ENCODE measurements around the gene LRRC75B. TPM values are rescaled to one million over a fixed set of nuclear protein-coding genes. Genes with fewer than 3 reads are reported as not detected.
"Not testable (repeated sequence)": the region's sequence is repeated elsewhere in the genome, so short reads cannot be mapped to it uniquely, and the experiment has no call there.

The LRRC75B gene
- total RNA-seq, 1 experiment from 2014 or later, result 0.86 TPM

DNA sequence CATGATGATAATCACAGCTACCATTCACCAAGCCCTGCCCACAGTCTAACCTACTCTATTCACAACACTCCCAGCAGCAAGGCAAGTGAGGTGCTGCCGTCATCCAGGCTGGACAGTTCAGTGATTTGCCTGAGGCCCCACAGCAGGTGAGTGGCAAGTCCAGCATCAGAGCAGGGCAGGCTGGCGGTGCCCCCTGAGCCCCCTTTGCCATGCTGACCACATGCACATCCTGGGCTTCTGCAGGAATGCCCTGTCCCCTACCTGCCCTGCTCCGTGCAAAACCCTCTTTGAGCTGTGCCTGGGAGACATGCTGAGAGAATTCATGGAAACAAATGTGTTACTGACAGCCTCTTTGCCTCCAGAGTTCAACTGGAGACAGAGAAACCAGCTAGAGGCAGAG is 17.0 kb upstream of the LRRC75B start:
- DNase-seq (ENCODE audit: low spot score); H3K36me3 ChIP-seq (ENCODE audit: insufficient read depth, low read length, poor library complexity, severe bottlenecking); POLR2A ChIA-PET (ENCODE audit: low non-redundant PET); CTCF ChIA-PET; BruUV-seq (replicated peaks); H3K27me3 ChIP-seq (replicated peaks; ENCODE audit: insufficient read depth, low read depth, low read length, poor library complexity); H3K4me3 ChIP-seq (ENCODE audit: low read depth, low read length, poor library complexity, severe bottlenecking); H3K27ac ChIP-seq (ENCODE audit: low read depth, low read length, poor library complexity, severe bottlenecking); H3K4me1 ChIP-seq (ENCODE audit: insufficient read depth, low read length, poor library complexity, severe bottlenecking); intact Hi-C loops (cut with micrococcal nuclease; ENCODE audit: unreplicated experiment); H3K9me3 ChIP-seq (ENCODE audit: low read depth, low read length, poor library complexity, severe bottlenecking): not testable (repeated sequence)

DNA sequence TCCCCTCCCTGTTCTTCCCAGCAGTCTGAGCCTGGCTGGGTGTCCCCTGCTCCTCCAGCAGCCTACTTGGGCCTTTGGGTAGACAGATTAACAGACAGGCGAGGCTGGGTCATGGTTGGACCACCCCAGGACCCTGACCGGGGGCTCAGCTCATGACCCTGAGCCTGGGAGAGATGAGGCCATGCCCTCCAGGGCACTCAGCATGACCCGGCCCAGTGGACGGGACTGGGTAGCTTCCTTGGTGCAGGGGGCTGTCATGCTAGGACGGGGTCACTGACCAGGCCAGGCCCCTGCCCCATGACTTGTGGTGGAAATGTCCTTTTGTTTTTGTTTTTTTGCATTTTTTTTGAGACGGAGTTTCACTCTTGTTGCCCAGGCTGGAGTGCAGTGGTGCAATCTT is 15.5 kb upstream of the LRRC75B start:
- DNase-seq (ENCODE audit: low spot score); intact Hi-C loops (cut with micrococcal nuclease; ENCODE audit: unreplicated experiment); BruUV-seq (replicated peaks); H3K27me3 ChIP-seq (replicated peaks; ENCODE audit: insufficient read depth, low read depth, low read length, poor library complexity); H3K4me3 ChIP-seq (ENCODE audit: low read depth, low read length, poor library complexity, severe bottlenecking); H3K27ac ChIP-seq (ENCODE audit: low read depth, low read length, poor library complexity, severe bottlenecking); CTCF ChIA-PET; H3K4me1 ChIP-seq (ENCODE audit: insufficient read depth, low read length, poor library complexity, severe bottlenecking); POLR2A ChIA-PET (ENCODE audit: low non-redundant PET); H3K36me3 ChIP-seq (ENCODE audit: insufficient read depth, low read length, poor library complexity, severe bottlenecking); H3K9me3 ChIP-seq (ENCODE audit: low read depth, low read length, poor library complexity, severe bottlenecking): not testable (repeated sequence)

DNA sequence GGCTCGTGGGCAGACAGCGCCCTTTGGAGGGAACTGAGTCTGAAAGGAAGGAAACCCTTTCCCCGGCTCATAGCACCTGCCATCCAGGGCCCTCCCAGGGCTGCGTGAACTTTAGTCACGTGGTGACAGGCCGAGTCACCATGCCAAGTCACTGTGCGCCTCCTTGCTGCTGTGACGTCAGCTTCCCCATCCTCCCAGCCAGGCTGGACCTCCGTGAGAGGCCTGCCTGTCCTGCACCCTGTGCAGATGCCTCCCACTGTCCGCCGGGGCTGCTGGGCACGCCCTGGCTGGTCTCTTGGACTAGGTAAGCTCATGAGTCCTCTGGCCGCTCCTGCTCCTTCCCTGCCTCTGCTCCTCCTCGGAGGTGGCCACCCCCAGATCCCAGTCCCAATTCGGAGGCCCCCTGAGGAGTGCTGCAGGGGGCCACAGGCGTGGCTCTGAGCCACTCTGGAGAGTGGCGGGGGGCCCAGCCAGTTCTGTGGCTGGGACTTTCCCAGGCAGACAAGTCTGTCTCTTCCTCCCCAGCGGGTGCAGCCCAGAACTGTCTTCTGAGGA is 14.6 kb upstream of the LRRC75B start:
- H3K36me3 ChIP-seq (ENCODE audit: insufficient read depth, low read length, poor library complexity, severe bottlenecking); POLR2A ChIA-PET (ENCODE audit: low non-redundant PET); intact Hi-C loops (cut with micrococcal nuclease; ENCODE audit: unreplicated experiment); H3K9me3 ChIP-seq (ENCODE audit: low read depth, low read length, poor library complexity, severe bottlenecking); H3K4me1 ChIP-seq (ENCODE audit: insufficient read depth, low read length, poor library complexity, severe bottlenecking); CTCF ChIA-PET; H3K27ac ChIP-seq (ENCODE audit: low read depth, low read length, poor library complexity, severe bottlenecking); H3K4me3 ChIP-seq (ENCODE audit: low read depth, low read length, poor library complexity, severe bottlenecking); BruUV-seq (replicated peaks); DNase-seq (ENCODE audit: low spot score); H3K27me3 ChIP-seq (replicated peaks; ENCODE audit: insufficient read depth, low read depth, low read length, poor library complexity): not testable (repeated sequence)

DNA sequence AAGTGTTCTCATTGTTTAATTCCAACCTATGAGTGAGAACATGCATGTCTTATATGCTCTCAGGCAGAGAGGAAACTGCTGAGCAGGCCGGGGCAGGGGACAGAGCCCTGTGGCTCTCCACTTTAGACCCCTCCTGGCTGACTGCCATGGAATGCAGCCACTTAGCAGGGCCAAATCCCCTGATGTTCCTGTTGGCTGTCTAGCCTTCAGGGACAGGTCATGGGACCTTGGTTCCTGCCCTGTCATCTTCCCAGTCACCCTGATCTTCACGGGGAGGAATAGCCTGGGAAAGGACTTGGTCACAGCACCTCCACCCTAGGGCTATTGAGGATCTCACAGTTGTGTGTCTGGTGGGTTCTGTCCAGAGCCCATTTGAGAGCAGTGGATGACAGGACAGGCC is 13.5 kb upstream of the LRRC75B start:
- H3K27me3 ChIP-seq (replicated peaks; ENCODE audit: insufficient read depth, low read depth, low read length, poor library complexity); intact Hi-C loops (cut with micrococcal nuclease; ENCODE audit: unreplicated experiment); H3K9me3 ChIP-seq (ENCODE audit: low read depth, low read length, poor library complexity, severe bottlenecking); H3K27ac ChIP-seq (ENCODE audit: low read depth, low read length, poor library complexity, severe bottlenecking); BruUV-seq (replicated peaks); DNase-seq (ENCODE audit: low spot score); POLR2A ChIA-PET (ENCODE audit: low non-redundant PET); CTCF ChIA-PET; H3K4me3 ChIP-seq (ENCODE audit: low read depth, low read length, poor library complexity, severe bottlenecking); H3K4me1 ChIP-seq (ENCODE audit: insufficient read depth, low read length, poor library complexity, severe bottlenecking); H3K36me3 ChIP-seq (ENCODE audit: insufficient read depth, low read length, poor library complexity, severe bottlenecking): not testable (repeated sequence)

DNA sequence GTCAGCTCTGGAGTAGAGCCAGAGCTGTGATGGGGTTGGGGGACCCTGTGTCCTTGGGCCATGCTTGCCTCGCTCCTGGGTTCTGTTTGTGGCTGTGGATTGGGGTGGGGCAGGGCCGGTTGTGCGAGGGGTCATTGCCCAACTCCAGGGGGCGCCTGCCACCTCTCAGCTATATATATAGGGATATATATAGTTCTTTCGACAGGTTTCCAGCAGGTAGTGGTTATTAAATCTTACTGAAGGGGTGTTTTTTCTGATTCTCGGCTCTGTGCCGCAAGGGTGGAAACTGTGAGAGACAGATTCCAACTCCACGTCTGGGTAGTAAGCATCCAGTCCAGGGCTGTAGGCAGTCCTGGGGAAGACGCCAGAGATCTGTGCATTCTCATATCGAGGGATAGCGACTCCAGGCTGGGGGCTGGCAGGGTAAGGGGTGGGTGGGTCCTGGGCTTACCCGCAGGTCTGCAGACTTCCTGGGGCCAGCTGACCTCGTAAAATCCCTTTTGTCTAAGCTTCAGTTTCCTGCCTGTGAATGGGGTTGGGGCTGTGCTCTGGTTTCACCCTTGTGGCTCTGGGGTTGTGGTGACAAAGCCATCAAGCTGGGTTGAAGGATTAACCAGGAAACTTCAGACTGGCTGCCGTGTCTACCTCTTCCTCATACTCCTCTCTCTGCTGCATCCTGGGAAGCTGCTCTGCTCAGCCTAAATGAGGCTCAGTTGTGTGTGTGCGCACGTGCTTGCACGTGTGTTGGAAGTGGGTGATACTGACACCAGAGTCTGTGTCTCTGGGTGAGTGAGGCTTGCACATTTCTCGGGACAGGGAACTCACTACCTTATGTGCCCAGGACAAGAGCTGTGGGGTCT is 11.1 kb upstream of the LRRC75B start:
- BruUV-seq (replicated peaks); H3K27ac ChIP-seq (ENCODE audit: low read depth, low read length, poor library complexity, severe bottlenecking); intact Hi-C loops (cut with micrococcal nuclease; ENCODE audit: unreplicated experiment); CTCF ChIA-PET; H3K9me3 ChIP-seq (ENCODE audit: low read depth, low read length, poor library complexity, severe bottlenecking); DNase-seq (ENCODE audit: low spot score); POLR2A ChIA-PET (ENCODE audit: low non-redundant PET); H3K4me1 ChIP-seq (ENCODE audit: insufficient read depth, low read length, poor library complexity, severe bottlenecking); H3K36me3 ChIP-seq (ENCODE audit: insufficient read depth, low read length, poor library complexity, severe bottlenecking); H3K4me3 ChIP-seq (ENCODE audit: low read depth, low read length, poor library complexity, severe bottlenecking); H3K27me3 ChIP-seq (replicated peaks; ENCODE audit: insufficient read depth, low read depth, low read length, poor library complexity): not testable (repeated sequence)
- TF ChIP-seq, protein P1, sequence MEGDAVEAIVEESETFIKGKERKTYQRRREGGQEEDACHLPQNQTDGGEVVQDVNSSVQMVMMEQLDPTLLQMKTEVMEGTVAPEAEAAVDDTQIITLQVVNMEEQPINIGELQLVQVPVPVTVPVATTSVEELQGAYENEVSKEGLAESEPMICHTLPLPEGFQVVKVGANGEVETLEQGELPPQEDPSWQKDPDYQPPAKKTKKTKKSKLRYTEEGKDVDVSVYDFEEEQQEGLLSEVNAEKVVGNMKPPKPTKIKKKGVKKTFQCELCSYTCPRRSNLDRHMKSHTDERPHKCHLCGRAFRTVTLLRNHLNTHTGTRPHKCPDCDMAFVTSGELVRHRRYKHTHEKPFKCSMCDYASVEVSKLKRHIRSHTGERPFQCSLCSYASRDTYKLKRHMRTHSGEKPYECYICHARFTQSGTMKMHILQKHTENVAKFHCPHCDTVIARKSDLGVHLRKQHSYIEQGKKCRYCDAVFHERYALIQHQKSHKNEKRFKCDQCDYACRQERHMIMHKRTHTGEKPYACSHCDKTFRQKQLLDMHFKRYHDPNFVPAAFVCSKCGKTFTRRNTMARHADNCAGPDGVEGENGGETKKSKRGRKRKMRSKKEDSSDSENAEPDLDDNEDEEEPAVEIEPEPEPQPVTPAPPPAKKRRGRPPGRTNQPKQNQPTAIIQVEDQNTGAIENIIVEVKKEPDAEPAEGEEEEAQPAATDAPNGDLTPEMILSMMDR (conservative IDR thresholded peaks at IDR 0.05; ENCODE audit: low read depth, low read length), result 0 out of 2 replicates have a peak, but pooled peaks have one; percentile 22

DNA sequence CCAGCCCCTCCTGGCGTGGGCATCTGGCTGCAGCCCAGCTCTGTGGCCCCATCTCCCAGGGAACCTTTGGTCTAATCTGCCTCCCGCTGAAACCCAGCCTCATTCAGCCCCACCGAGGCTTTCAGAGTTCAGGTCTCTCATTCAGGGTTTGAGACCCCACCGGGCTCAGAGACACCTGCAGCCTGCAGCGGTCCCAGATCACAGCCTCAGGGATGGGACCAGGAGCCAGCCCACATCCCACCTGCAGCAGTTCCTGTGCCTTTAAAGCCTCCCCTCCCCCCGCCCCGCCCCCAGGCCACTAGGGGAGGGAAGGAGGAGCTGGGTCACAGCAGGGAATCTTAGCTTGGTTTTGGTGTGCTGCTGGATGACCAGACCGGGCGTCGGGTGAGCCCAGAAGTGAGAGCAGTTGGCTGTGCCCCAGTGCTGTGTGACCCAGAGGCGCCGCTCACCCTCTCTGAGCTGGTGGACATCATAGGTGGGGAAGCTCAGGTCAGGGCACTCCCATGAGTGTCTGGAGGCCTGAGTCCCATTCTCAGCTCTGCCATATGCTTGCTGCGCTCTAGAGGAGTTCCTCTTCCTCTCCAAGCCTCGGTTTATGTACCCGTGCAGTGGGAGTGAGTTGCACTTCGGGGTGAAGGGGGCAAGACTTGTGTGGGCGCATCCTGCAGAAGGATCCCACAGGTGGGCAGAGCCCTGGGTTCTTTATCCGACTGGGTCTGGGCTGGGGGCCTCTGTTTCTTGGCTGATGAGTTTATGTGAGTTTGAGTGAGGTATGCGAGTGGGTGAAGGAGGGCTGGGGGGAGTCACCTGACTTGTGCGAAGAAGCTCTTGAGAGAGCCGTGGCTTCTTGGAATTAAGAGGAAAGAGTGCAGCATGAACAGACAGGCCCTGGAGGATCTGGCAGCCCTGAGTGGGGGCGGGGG is 10.2 kb upstream of the LRRC75B start, which contains the start of gene GGT1:
Gene GGT1, plus strand, starts transcription at position 347 of the 923 bp plus-strand sequence. CDS start 7,889 bp downstream, outside the sequence.
- H3K27me3 ChIP-seq (replicated peaks; ENCODE audit: insufficient read depth, low read depth, low read length, poor library complexity); DNase-seq (ENCODE audit: low spot score); H3K36me3 ChIP-seq (ENCODE audit: insufficient read depth, low read length, poor library complexity, severe bottlenecking); BruUV-seq (replicated peaks); intact Hi-C loops (cut with micrococcal nuclease; ENCODE audit: unreplicated experiment); CTCF ChIA-PET; H3K27ac ChIP-seq (ENCODE audit: low read depth, low read length, poor library complexity, severe bottlenecking); POLR2A ChIA-PET (ENCODE audit: low non-redundant PET); H3K9me3 ChIP-seq (ENCODE audit: low read depth, low read length, poor library complexity, severe bottlenecking); H3K4me1 ChIP-seq (ENCODE audit: insufficient read depth, low read length, poor library complexity, severe bottlenecking); H3K4me3 ChIP-seq (ENCODE audit: low read depth, low read length, poor library complexity, severe bottlenecking): not testable (repeated sequence)
